NCI-H187 (cell line): ENCODE data around the gene PCAT6.

Experiments used
- DNase-seq, 2 experiments: peaks; one replicate each; lab custom pipeline; 2025; lab: John Stamatoyannopoulos, UW

PCAT6 gene

DNA sequence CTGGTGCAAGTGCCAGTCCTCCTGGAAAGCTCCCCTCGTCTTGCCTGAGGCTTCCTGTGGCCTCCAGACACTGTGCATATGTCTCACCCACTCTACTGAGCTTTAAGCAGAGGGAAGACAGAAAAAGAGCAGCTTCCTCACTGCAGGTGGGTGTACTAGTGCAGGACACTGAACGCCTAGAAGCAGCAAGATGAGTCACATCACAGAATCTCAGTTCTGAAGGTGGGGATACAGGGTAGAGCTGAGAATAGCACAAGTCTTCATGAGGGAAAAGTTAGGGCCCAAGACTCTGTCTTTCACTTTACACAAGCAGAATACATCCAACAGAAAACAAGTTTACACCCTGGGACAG, 37.4 kb downstream of the PCAT6 start:
- no peak for DNase-seq

DNA sequence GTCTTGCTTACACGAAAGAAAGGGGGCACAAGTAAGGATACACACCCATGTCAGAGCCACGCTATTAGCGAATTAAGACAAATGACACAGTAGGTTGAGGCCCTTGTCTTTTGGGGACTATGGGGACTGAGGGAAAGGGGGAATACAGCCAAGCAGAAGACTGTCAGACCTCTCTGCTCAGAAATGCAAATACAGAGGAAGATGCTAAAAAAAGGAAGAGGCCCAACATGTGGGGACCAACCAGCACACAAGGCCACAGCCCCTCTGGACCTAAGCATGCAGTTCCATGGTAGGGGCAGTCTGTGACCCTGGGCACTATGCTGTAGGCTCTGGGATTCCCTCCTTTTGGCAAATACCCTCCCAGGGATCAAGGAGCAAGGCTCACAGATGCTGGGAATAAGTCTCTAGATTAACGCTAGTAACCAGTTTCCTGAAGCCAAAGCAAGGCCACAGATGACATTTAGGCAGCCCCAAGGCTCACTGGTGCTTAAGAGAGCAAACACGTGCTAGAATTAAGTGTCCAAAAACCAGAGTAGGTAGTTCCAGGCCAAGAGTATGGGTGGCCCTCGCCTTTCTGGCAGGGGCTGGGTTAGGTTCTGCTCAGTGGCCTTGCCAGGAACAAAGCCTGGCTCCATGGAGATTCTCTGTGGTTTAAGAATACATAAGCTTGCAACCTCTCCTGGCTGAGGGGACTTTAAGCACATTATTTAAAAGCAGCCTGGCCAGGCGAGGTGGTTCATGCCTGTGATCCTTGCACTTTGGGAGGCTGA, 40.0 kb downstream of the PCAT6 start:
- DNase-seq, result no peak

DNA sequence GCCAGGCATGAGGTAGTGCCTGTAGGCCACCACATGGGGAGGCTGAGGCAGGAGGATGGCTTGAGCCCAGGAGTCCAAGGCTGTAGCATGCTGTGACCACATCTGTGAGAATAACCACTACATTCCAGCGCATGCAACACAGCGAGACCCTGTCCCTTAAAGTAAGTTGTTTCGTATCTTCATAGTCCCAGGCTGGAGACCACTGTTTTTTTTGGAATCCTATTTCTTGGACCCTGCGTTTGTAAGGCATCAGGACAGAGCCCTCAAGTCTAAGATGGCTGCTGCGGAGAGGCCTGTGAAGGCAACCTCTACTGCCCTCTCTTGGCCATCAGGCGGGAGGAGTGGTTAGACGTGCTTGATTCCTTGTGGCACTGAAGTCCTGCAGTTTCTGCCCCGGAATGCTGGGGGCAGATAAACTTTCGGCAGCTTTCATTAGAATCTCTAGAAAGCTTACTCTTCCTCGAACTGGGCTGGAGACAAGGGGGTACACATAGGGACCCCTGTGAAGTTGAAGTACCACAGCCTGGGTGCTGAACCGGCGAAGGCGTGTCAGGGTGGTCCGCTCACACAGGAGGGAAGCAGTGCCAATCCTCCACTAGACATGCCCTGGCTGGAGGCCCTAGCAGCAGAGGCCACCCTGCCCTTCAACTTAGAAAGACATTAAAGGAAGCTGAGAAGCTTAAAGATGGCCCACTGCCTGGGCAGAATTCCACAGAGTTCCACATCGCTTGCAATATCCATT, 41.6 kb downstream of the PCAT6 start:
- DNase-seq, result no peak

DNA sequence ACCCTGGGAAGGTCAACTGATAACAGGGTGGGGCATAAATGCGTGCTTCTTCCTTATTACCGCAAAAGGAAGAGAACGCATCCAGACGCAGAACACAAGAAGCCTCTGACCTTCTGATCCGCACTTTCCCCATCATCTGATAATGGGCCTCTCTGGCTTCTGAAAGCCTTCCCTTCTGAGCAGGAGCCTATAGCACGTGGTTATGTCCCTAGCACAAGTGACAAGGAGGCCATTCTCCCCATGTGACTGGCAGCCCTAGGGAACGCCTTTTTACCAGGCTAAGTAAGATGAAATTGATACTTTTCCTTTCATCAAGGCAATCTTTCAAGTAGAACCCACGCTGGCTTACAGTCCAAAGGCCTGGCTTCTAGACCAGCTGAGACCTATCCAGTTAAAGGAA, 44.0 kb downstream of the PCAT6 start:
- no peak for DNase-seq

DNA sequence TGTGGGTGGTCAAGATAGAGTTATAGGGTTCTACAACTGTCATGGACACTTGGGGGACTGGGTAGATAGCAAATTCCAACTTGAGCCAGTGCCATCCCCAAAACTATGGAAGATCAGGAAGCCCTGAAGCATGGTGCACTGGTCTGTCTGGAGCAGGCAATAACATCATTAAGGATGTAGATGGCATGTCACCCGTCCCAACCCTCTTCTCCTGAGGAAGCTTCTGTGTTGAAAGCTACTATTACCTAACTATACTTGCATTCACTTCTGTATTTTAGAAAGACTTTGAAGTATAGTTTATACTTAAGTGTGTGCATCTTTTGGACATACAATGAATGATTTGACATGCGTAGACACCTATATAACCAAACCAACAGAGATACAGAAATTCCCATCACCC, 45.3 kb downstream of the PCAT6 start:
- DNase-seq, result no peak

DNA sequence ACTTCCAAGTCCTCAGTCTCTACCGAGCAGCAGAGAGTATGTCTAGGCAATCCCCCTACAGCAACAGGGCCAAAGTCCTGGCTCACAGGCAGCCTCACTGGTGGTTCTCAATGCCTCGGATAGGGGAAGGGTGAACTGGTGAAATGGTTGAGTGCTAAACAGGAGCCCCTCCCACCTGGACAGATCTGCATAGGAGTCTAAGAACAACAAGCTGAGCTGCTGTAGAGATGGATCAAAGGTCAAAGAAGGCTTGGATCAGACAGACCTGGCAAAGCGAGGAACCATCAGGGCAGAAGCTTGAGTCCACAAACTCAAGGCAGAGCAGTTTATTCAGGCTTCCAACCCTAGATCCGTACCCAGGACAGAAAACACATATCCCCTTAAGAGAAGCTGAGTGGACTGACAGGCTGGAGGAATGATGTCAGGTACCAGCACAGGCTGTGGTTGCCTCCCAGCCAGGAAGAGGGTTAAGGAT, 46.4 kb downstream of the PCAT6 start:
- no peak for DNase-seq

DNA sequence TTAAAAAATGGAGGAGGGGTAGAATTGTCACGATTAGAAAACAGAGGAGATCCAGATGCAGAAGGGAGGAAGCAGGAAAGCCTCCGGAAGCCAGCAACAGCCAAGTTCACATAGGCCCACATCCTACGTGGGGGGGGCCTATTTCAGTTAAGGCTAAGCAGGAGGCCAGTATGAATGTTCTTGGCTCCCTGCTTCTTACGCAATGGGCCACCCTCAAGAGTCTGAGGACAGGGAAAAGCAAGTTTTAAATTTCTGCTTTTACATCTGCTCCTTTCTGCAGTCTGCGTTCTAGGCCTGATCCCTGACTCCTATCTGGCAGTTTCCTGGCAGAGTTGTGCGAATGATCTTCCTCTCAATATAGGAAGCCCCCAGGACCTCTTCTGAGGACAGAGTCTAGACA, 47.6 kb downstream of the PCAT6 start:
- no peak for DNase-seq

DNA sequence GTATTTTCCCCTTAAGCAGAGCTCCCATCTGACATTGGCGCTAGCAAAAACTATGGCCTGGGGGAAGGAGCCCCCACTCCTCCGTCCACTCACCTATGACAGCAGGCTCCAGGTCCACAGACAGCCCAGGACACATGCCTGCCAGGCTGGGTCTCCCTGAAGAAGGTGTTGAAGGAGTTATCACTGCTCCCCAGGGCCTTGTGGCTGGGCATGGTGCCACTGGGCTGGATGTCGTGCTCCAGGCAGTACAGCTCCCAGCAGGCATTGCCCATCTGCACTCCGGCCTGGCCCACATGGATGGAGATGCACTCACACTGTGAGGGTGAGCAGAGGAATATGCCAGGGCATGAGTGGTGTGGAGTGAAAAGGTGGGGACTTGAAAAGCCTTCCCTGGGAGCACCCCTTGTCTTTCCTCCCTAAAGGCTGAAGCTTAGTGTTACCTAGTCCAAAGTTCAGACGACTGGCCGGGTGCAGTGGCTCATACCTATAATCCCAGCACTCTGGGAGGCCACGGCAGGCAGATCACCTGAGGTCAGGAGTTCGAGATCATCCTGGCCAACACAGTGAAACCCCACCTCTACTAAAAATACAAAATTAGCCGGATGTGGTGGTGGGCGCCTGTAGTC, 48.1 kb downstream of the PCAT6 start:
- DNase-seq, result no peak

DNA sequence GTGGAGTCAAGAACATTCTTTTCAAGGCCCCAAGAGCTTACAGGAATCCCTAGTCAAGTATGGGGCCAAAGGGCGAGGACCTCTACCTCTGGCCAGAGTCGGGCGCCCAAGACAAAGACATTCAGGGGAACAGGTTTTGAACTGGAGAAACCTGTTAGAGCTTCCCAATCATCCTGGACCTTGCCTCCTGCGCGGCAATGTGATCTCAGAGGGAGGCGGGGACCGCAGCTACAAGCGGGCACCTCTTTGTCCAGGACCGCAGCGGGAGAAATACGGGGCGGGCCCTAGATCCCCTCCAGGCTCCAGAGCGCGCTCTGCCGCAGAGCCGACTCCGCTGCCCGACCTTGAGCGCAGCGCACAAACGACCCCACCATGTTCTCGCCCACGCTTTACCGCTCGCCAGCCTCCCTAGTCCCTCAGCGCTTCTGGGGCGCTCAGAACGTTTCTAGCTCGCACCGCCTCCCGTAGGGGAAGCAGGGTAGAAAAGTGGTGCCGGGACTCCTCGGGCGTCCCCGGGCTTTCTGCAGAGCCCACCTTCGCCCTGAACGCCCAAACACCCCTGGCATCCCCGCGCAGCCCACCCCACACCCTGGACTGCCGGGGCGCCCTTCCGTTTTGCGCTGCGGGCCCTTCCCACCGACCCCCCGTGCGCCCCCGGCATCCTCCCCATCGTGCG, 50.1 kb downstream of the PCAT6 start:
- DNase-seq, result peak; percentile 58 to 73
